IMR-90 (cell line): ENCODE measurements around the gene PLCG2. TPM values are rescaled to one million over a fixed set of nuclear protein-coding genes. Genes with fewer than 3 reads are reported as not detected.

Experiments used
- ATAC-seq: fragments of 200-7000 bp; cut with Tn5 transposase; 2 replicates; pipeline ENCODE4 v1.9.1; 2020; ENCODE audit warnings: low read depth, mild to moderate bottlenecking, moderate library complexity
- BruUV-seq: library from RNA; stranded (reverse); fragments of 400-500 nt; replicated peaks from 2 replicates; lab custom pipeline; 2021; lab: Mats Ljungman, UMichigan
- CTCF ChIA-PET: fragments of 300-600 bp; formaldehyde crosslinking; extraction: SDS; loops from one replicate; lab custom pipeline; 2021; ENCODE audit warnings: antibody characterized with exemption; lab: Yijun Ruan, JAX
- POLR2A ChIA-PET: fragments of 300-600 bp; sonication (Branson Sonifier 250); formaldehyde crosslinking; loops from one replicate; lab custom pipeline; 2022; ENCODE audit warnings: antibody characterized with exemption; ENCODE audit not compliant: unreplicated experiment; lab: Charles Lee
- DNase-seq: peaks from one replicate; pipeline ENCODE4 v3.0.0; 2013
- H2AFZ ChIP-seq: replicated peaks from 2 replicates; pipeline ENCODE3; 2013; ENCODE audit warnings: low read length, mild to moderate bottlenecking; ENCODE audit not compliant: poor library complexity
- H2AK5ac ChIP-seq: 2 replicates; pipeline ENCODE4 v1.6.1; 2013; ENCODE audit warnings: low read depth, low read length, inconsistent platforms
- H2AK9ac ChIP-seq: replicated peaks from 2 replicates; pipeline ENCODE3; 2013; ENCODE audit warnings: mild to moderate bottlenecking, low read depth, low read length, moderate library complexity; ENCODE audit not compliant: poor library complexity
- H2BK120ac ChIP-seq: 2 replicates; pipeline ENCODE4 v1.6.1; 2013; ENCODE audit warnings: low read depth, low read length, inconsistent platforms
- H2BK15ac ChIP-seq: 3 replicates; pipeline ENCODE4 v1.6.1; 2013; ENCODE audit warnings: low read depth, low read length, inconsistent platforms
- H2BK20ac ChIP-seq: 2 replicates; pipeline ENCODE4 v1.6.1; 2013; ENCODE audit warnings: low read depth, mild to moderate bottlenecking, inconsistent platforms, low read length, moderate library complexity
- H2BK5ac ChIP-seq: 2 replicates; pipeline ENCODE4 v1.6.1; 2013; ENCODE audit warnings: mild to moderate bottlenecking, low read depth, low read length, inconsistent platforms; ENCODE audit not compliant: poor library complexity, severe bottlenecking
- H3K14ac ChIP-seq: replicated peaks from 2 replicates; pipeline ENCODE4 v1.6.1; 2013; ENCODE audit warnings: low read depth, low read length, inconsistent platforms
- H3K18ac ChIP-seq: 2 replicates; pipeline ENCODE4 v1.6.1; 2013; ENCODE audit warnings: low read depth, low read length, control low read depth
- H3K23ac ChIP-seq: 2 replicates; pipeline ENCODE4 v1.6.1; 2013; ENCODE audit warnings: low read depth, low read length, inconsistent platforms
- H3K27ac ChIP-seq: 2 replicates; pipeline ENCODE4 v1.5.1; 2013; ENCODE audit warnings: mild to moderate bottlenecking, control low read depth, low read length; ENCODE audit not compliant: insufficient read depth
- H3K27me3 ChIP-seq: 2 replicates; pipeline ENCODE4 v1.6.1; 2013; ENCODE audit warnings: low read length; ENCODE audit not compliant: control insufficient read depth, insufficient read depth
- H3K36me3 ChIP-seq: 2 replicates; pipeline ENCODE4 v1.6.1; 2013; ENCODE audit warnings: low read length, mixed read lengths; ENCODE audit not compliant: control insufficient read depth, insufficient read depth
- H3K4ac ChIP-seq: 2 replicates; pipeline ENCODE4 v1.6.1; 2013; ENCODE audit warnings: low read depth, low read length, inconsistent platforms
- H3K4me1 ChIP-seq: 2 replicates; pipeline ENCODE4 v1.6.1; 2013; ENCODE audit warnings: low read length, mixed read lengths; ENCODE audit not compliant: control insufficient read depth, insufficient read depth
- H3K4me2 ChIP-seq: 2 replicates; pipeline ENCODE4 v1.6.1; 2013; ENCODE audit warnings: low read depth, mild to moderate bottlenecking, control low read depth, low read length, moderate library complexity
- H3K4me3 ChIP-seq: 2 replicates; pipeline ENCODE4 v1.5.1; 2013; ENCODE audit warnings: low read depth, mild to moderate bottlenecking, control low read depth, low read length, moderate library complexity; ENCODE audit not compliant: insufficient read depth
- H3K56ac ChIP-seq: 2 replicates; pipeline ENCODE4 v1.6.1; 2013; ENCODE audit warnings: low read length, inconsistent platforms; ENCODE audit not compliant: insufficient read depth; ENCODE audit errors: extremely low read depth
- H3K79me1 ChIP-seq, 2 experiments: 2 replicates each; pipeline ENCODE4 v1.6.1; 2013; ENCODE audit warnings: low read length in 2 of 2, inconsistent platforms in 1 of 2, low read depth in 1 of 2
- H3K9ac ChIP-seq: 2 replicates; pipeline ENCODE4 v1.6.1; 2013; ENCODE audit warnings: low read depth, low read length, control low read depth
- H3K9me1 ChIP-seq: 2 replicates; pipeline ENCODE4 v1.6.1; 2013; ENCODE audit warnings: low read length, inconsistent platforms; ENCODE audit not compliant: insufficient read depth
- H3K9me3 ChIP-seq: 2 replicates; pipeline ENCODE4 v1.6.1; 2013; ENCODE audit warnings: low read length; ENCODE audit not compliant: control insufficient read depth, insufficient read depth
- H4K20me1 ChIP-seq: 2 replicates; pipeline ENCODE4 v1.6.1; 2013; ENCODE audit warnings: low read length, inconsistent platforms; ENCODE audit not compliant: insufficient read depth
- H4K5ac ChIP-seq: 2 replicates; pipeline ENCODE4 v1.6.1; 2013; ENCODE audit warnings: mild to moderate bottlenecking, low read depth, low read length, control low read depth
- H4K8ac ChIP-seq, 2 experiments: 2 replicates each; pipeline ENCODE4 v1.6.1; 2013; ENCODE audit warnings: low read depth in 2 of 2, low read length in 2 of 2, control low read depth in 1 of 2, inconsistent platforms in 1 of 2
- H4K91ac ChIP-seq: 2 replicates; pipeline ENCODE4 v1.6.1; 2013; ENCODE audit warnings: low read depth, low read length, inconsistent platforms; ENCODE audit not compliant: insufficient read depth
- BHLHE40 ChIP-seq: fragments of 150-350 bp; IDR thresholded peaks from 2 replicates; pipeline ENCODE4 v1.6.1; 2016; ENCODE audit warnings: mild to moderate bottlenecking, low read depth, low read length
- CEBPB ChIP-seq: IDR thresholded peaks from 2 replicates; pipeline ENCODE4 v1.6.1; 2012; ENCODE audit warnings: low read depth, low read length, improper control_type of control experiment
- CHD1 ChIP-seq: IDR thresholded peaks from 2 replicates; pipeline ENCODE4 v1.6.1; 2012; ENCODE audit warnings: low read depth, low read length, improper control_type of control experiment
- CTCF ChIP-seq: conservative IDR thresholded peaks from 2 replicates; pipeline ENCODE4 v1.5.1; 2012; ENCODE audit warnings: mild to moderate bottlenecking, low read depth, low read length, improper control_type of control experiment
- ELK1 ChIP-seq: fragments of 150-350 bp; IDR thresholded peaks from 2 replicates; pipeline ENCODE4 v1.6.1; 2016; ENCODE audit warnings: low read depth, mild to moderate bottlenecking, low read length, moderate library complexity, borderline replicate concordance
- FOS ChIP-seq: fragments of 150-350 bp; IDR thresholded peaks from 2 replicates; pipeline ENCODE4 v1.6.1; 2016; ENCODE audit warnings: low read depth, low read length
- MAFK ChIP-seq: IDR thresholded peaks from 2 replicates; pipeline ENCODE4 v1.6.1; 2012; ENCODE audit warnings: low read depth, low read length, improper control_type of control experiment
- MAZ ChIP-seq: IDR thresholded peaks from 2 replicates; pipeline ENCODE4 v1.6.1; 2012; ENCODE audit warnings: low read depth, mild to moderate bottlenecking, low read length, improper control_type of control experiment, moderate library complexity, borderline replicate concordance
- MXI1 ChIP-seq: IDR thresholded peaks from 2 replicates; pipeline ENCODE4 v1.6.1; 2012; ENCODE audit warnings: low read depth, mild to moderate bottlenecking, low read length, moderate library complexity, borderline replicate concordance
- NFE2L2 ChIP-seq: fragments of 150-350 bp; IDR thresholded peaks from 2 replicates; pipeline ENCODE4 v1.6.1; 2016; ENCODE audit warnings: low read depth, mild to moderate bottlenecking, low read length
- POLR2A ChIP-seq: IDR thresholded peaks from 2 replicates; pipeline ENCODE4 v1.6.1; 2012; ENCODE audit warnings: mild to moderate bottlenecking, low read depth, low read length
- RAD21 ChIP-seq: IDR thresholded peaks from 2 replicates; pipeline ENCODE4 v1.6.1; 2012; ENCODE audit warnings: low read length, improper control_type of control experiment
- RCOR1 ChIP-seq: IDR thresholded peaks from 2 replicates; pipeline ENCODE4 v1.6.1; 2012; ENCODE audit warnings: mild to moderate bottlenecking, low read length, improper control_type of control experiment; ENCODE audit not compliant: insufficient replicate concordance
- RFX5 ChIP-seq: IDR thresholded peaks from 2 replicates; pipeline ENCODE4 v1.8.0; 2012; ENCODE audit warnings: low read depth, mild to moderate bottlenecking, low read length, moderate library complexity
- SMC3 ChIP-seq: fragments of 150-350 bp; IDR thresholded peaks from 2 replicates; pipeline ENCODE4 v1.6.1; 2016; ENCODE audit warnings: low read depth, mild to moderate bottlenecking, antibody characterized with exemption, low read length, moderate library complexity
- USF2 ChIP-seq: fragments of 150-350 bp; IDR thresholded peaks from 2 replicates; pipeline ENCODE4 v1.6.1; 2017; ENCODE audit warnings: mild to moderate bottlenecking, antibody characterized with exemption, low read length, low read depth
- WGBS, 2 experiments: methylation state at CpG; one replicate each; pipeline versions ENCODE4 v1.1.5 to v1.1.7; 2013; ENCODE audit warnings: missing lambda C conversion rate in 2 of 2; ENCODE audit not compliant: insufficient read length in 1 of 2; ENCODE audit errors: extremely low coverage in 2 of 2; 5-methylcytosine and 5-hydroxymethylcytosine counted together
- dilution Hi-C: fragments of 300-500 bp; cut with HindIII; formaldehyde crosslinking; loops from one replicate; pipeline ENCODE4 v1.14.3; 2018; ENCODE audit warnings: low sequenced_read_pairs; ENCODE audit not compliant: unreplicated experiment
- in situ Hi-C: fragments of 300-500 bp; cut with MboI; formaldehyde crosslinking; loops from 3 replicates; pipeline ENCODE4 v1.14.3; 2019; ENCODE audit warnings: low sequenced_read_pairs, inconsistent platforms, mixed read lengths
- intact Hi-C: fragments of 100-400 bp; cut with micrococcal nuclease; formaldehyde crosslinking; loops from 2 replicates; pipeline ENCODE4 v1.10.0; 2022
- polyA plus RNA-seq, 3 experiments: library from polyadenylated mRNA; depleted of rRNA; stranded (reverse); fragments of >200 nt; gene quantifications; 2 replicates each; pipeline ENCODE4 v1.2.3, GENCODE V29; 2012; ENCODE audit warnings: low replicate concordance in 1 of 3
- total RNA-seq: library from RNA; depleted of rRNA; stranded (reverse); fragments of >200 nt; gene quantifications from 2 replicates; pipeline ENCODE4 v1.2.3, GENCODE V29; 2012

Gene PLCG2
- total and polyA plus RNA-seq, 2 of the 4 experiments (the other 2 are of a cell fraction), result 0.14 to 0.18 TPM

- H3K4ac ChIP-seq, result no peak overlapping the region
- dilution Hi-C loops, result no loop called here
- no peak overlapping the region for H3K4me2 ChIP-seq
- TF ChIP-seq CEBPB (no peak), RFX5 (no peak), MAZ (no peak), RAD21 (no peak), NFE2L2 (no peak), BHLHE40 (no peak), SMC3 (no peak), RCOR1 (no peak), MXI1 (no peak), ELK1 (no peak), MAFK (no peak), CTCF (no peak), CHD1 (no peak), FOS (no peak), USF2 (no peak), POLR2A (no peak)
- DNase-seq (no peak), ATAC-seq (no peak)
- no peak overlapping the region for H4K91ac ChIP-seq
- H3K9me1 ChIP-seq, result no peaks in the 10 kb centered on the region
- no peak overlapping the region for H3K9ac ChIP-seq
- H3K79me1 ChIP-seq, result no peaks in the 10 kb centered on the region
- no CpG with 5 or more reads among the region's 2 CpGs for WGBS, 2 experiments
- no peak overlapping the region for H2AK9ac ChIP-seq
- no peak overlapping the region for H4K8ac ChIP-seq
- no peak overlapping the region for H3K27ac ChIP-seq
- H2AK5ac ChIP-seq, result no peak overlapping the region
- H3K27me3 ChIP-seq, result no peaks in the 10 kb centered on the region; the same call in 1 of the 2 replicates
- ChIA-PET CTCF (no interaction called here), POLR2A (no interaction called here)
- no peak overlapping the region for H2BK15ac ChIP-seq
- H3K36me3 ChIP-seq, result no peaks in the 10 kb centered on the region
- no peak overlapping the region for H3K14ac ChIP-seq
- H3K9me3 ChIP-seq, result no peaks in the 10 kb centered on the region
- no peak overlapping the region for H2BK20ac ChIP-seq
- no peak overlapping the region for H3K23ac ChIP-seq
- H4K20me1 ChIP-seq, result no peaks in the 10 kb centered on the region
- H2AFZ ChIP-seq, result no peak overlapping the region
- no peaks in the 10 kb centered on the region for H3K4me1 ChIP-seq
- intact Hi-C loops, result no loop called here
- H2BK120ac ChIP-seq, result no peak overlapping the region
- H3K18ac ChIP-seq, result no peak overlapping the region
- no peak overlapping the region for H3K56ac ChIP-seq
- H4K5ac ChIP-seq, result no peak overlapping the region
- H3K4me3 ChIP-seq, result no peak overlapping the region
- in situ Hi-C loops, result no loop called here
- no peak overlapping the region for H2BK5ac ChIP-seq
- no TSS peak for BruUV-seq
Observed at GRCh38 chr16:81810361-81810760, 31.3 kb downstream of the PLCG2 start.
